Measurements from ENCODE around the gene A4GALT.
"Not testable (repeated sequence)": the region's sequence is repeated elsewhere in the genome, so short reads cannot be mapped to it uniquely, and the experiment has no call there.

A4GALT gene

GRCh38 chr22:42680648-42681047 lies 40.0 kb downstream of the A4GALT start:
- peak; percentile 28 to 35 for DNase-seq

- DNase-seq, result no peak
Observed at GRCh38 chr22:42679691-42680090, 41.0 kb downstream of the A4GALT start.

- DNase-seq, result no peak
Observed at GRCh38 chr22:42678894-42679293, 41.8 kb downstream of the A4GALT start.

- not testable (repeated sequence) for DNase-seq
Observed at GRCh38 chr22:42677936-42678335, 42.7 kb downstream of the A4GALT start.

GRCh38 chr22:42676059-42676607 lies 44.5 kb downstream of the A4GALT start:
- DNase-seq, result no peak

GRCh38 chr22:42673898-42674401 lies 46.7 kb downstream of the A4GALT start:
- no peak for DNase-seq

GRCh38 chr22:42673071-42673470 lies 47.6 kb downstream of the A4GALT start:
- DNase-seq, result not testable (repeated sequence)

GRCh38 chr22:42670921-42671709 lies 49.6 kb downstream of the A4GALT start:
- DNase-seq, result no peak

- no peak for DNase-seq
Observed at GRCh38 chr22:42670046-42670445, 50.6 kb downstream of the A4GALT start.

- not testable (repeated sequence) for DNase-seq
Observed at GRCh38 chr22:42666393-42666792, 54.3 kb downstream of the A4GALT start.

GRCh38 chr22:42664976-42665831 lies 55.5 kb downstream of the A4GALT start:
- DNase-seq, result no peak

- peak; percentile 75 to 79 for DNase-seq
Observed at GRCh38 chr22:42661985-42662831, 58.5 kb downstream of the A4GALT start.

GRCh38 chr22:42656578-42656977 lies 64.1 kb downstream of the A4GALT start:
- DNase-seq, result no peak

- DNase-seq, result no peak
Observed at GRCh38 chr22:42655693-42656092, 65.0 kb downstream of the A4GALT start.

GRCh38 chr22:42654436-42655073 lies 66.1 kb downstream of the A4GALT start:
- no peak for DNase-seq

- no peak for DNase-seq
Observed at GRCh38 chr22:42653999-42654398, 66.7 kb downstream of the A4GALT start.

- DNase-seq, result no peak
Observed at GRCh38 chr22:42651134-42651533, 69.5 kb downstream of the A4GALT start.

- peak; percentile 73 to 87 for DNase-seq
Observed at GRCh38 chr22:42649246-42650099, 71.2 kb downstream of the A4GALT start, which contains the start of gene CYB5R3. CYB5R3 (minus strand) TSS chr22:42649392; CDS start chr22:42649315, 77 bp downstream.

- DNase-seq, result peak; percentile 5 to 13
Observed at GRCh38 chr22:42648368-42649245, 72.1 kb downstream of the A4GALT start.

GRCh38 chr22:42648017-42648367 lies 72.7 kb downstream of the A4GALT start:
- DNase-seq, result no peak
